Measurements from ENCODE around the gene KTN1.

The KTN1 gene

DNA sequence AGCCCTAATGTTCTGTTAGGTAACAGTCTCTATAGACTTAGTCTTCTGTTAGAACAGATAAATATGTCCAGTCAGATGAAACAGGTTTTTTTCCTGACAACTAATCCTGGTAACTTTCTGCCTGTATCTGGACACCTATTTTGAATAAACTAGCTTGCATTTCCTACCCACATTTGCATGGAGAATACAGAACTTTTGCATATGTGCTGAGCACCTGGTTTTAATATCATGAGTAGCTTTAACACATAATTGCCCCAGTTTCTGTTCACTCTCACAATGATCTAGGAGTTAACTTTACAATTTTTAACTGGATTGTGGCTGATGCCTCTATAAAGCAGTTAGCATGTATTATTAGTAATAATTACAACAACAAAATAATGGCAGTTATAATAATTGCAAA lies 111.7 kb downstream of the KTN1 start:
- TF ChIP-seq GATA3 (IDR thresholded peaks at IDR 0.05; ENCODE audit: low read depth, low read length) (no peak), GATA2 (IDR thresholded peaks at IDR 0.05; ENCODE audit: low read depth, low read length) (no peak)

DNA sequence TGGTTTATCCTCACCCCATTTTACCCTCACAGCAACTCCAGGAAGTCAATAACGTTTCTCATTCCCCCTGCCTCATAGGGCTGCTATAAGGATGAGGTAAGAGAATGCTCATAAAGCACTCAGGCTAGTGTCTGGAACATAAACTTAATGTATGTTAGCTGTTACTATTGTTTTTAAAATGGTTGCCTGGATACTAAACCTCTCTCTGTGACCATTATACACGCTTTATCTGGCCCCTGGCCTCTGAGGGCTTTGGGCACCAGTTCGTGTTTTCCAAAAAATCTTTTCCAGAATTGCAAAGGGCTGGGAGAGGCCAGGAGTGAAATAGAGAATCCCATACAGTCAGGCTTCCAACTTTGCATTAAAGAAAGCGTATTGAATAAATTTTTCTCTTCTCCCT lies 113.9 kb downstream of the KTN1 start:
- TF ChIP-seq GATA2 (IDR thresholded peaks at IDR 0.05; ENCODE audit: low read depth, low read length): no peak
- TF ChIP-seq GATA3 (IDR thresholded peaks at IDR 0.05; ENCODE audit: low read depth, low read length): no peak

DNA sequence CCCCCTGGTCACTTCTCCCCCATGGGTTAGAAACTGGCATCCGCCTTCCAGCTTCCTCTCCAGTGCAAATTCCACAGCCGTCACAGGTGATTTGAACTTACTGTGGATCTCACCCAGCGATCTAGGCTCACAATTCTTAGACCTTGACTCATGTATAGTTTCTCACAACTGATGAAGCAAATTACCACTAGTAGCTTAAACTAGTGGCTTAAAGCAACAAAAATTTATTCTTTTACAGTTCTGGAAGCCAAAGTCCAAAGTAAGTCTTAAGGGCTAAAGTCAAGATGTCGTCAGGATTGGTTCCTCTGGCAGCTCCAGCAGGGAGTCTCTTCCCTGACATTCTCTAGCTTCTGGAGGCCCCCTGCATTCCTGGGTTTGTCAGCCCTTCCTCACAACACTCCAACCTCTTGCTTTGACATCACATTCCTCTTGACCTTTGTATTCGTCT lies 117.4 kb downstream of the KTN1 start:
- TF ChIP-seq GATA3 (IDR thresholded peaks at IDR 0.05; ENCODE audit: low read depth, low read length): no peak
- no peak for TF ChIP-seq GATA2 (IDR thresholded peaks at IDR 0.05; ENCODE audit: low read depth, low read length)

DNA sequence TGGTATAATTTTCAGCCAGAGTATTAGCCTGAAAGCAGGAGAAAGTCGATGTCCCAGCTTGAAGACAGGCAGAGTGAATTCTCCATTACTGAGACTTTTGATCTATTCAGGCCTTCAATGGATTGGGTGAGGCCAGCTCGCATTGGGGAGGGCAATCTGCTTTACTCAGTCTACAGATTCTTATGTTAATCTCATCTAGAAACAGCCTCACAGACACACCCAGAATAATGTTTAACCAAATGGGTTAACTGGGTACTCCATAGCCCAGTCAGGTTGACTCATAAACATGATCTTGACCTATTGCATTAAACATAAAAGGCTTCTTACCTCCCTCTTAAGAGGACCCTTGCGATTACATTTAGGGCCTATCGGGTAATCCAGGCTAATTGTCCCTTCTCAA lies 118.0 kb downstream of the KTN1 start:
- TF ChIP-seq GATA3 (IDR thresholded peaks at IDR 0.05; ENCODE audit: low read depth, low read length) (no peak), GATA2 (IDR thresholded peaks at IDR 0.05; ENCODE audit: low read depth, low read length) (no peak)

DNA sequence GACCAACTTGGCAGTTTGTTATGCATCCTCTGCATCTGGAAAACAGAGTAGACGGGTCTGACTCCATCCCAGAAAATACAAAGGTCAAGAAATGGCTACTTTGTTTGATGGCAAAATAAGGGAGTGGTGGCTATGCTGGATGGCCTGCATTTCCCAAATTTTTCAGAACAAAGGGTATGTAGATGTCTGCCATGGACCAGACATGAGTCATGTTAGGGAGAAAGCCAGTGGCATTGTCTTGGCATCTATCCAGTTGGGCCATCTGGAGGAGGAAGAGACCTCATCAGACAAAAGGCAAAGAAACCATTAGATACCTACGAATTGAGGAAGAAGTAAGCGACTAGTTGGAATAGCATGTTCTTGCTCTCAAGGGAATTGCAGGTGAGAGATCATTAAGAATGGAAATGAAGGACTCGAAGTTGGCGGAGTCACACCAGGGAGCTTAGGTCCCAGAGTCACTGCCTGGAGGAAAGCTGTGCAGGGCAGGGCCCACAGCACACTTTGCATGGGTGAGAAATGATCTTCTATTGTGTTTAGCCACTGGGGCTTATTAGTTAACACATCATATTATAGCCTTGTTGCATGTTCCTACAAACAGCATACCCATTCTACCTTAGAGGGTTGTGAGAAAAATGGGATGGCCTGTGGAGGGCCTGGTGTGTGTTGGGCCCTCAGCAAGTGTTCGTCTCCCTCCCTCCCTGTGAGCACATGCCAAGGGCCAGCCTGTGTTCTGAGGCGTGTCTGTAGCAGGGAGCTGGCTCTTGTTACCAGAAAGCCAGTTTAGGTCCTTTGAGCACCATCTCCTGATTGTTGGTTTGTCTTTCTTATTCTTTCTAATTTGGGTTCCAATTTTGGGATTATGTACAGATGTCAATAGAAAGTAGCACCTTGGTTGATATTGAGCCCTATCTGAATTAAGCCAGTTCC lies 119.4 kb downstream of the KTN1 start:
- TF ChIP-seq GATA2 (IDR thresholded peaks at IDR 0.05; ENCODE audit: low read depth, low read length): no peak
- no peak for TF ChIP-seq GATA3 (IDR thresholded peaks at IDR 0.05; ENCODE audit: low read depth, low read length)

DNA sequence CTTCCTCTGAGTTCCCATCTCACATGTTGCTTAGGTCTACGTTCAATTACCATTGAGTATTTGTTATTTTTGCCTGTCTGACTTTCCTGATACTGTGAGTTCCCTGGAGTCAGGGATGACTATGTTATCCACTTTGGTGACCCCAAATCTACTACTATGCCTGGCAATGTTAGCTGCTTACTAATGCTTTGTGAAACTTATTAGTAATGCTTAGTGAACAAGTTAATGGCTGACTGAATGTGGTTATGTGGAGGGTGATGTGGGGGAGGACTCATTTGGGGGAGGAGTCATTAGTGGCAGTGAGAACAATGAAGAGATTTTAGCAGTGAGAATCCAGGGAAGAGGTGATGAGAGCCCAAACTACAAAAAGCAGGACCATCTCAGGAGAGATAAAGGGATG lies 121.6 kb downstream of the KTN1 start:
- TF ChIP-seq GATA2 (IDR thresholded peaks at IDR 0.05; ENCODE audit: low read depth, low read length): no peak
- no peak for TF ChIP-seq GATA3 (IDR thresholded peaks at IDR 0.05; ENCODE audit: low read depth, low read length)

DNA sequence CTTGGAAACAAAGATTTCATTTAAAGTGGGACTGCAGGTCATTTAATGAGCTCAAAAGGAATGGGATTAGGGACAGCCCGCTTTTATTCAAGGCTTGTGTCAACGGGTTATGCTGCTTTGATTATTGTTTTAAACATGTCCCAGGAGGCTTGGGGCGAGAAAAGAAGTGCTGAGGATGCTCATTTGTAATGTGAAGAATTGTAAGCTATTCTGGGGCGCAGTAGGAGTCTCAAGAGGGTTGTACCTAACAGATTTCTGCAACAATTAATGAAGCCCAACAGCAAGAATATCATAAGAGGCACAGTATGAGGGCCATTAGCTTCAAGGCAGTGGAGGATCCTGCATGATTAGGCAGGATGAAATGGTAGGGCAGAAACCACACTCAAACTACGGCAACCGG lies 122.5 kb downstream of the KTN1 start:
- TF ChIP-seq GATA2 (IDR thresholded peaks at IDR 0.05; ENCODE audit: low read depth, low read length): no peak
- TF ChIP-seq GATA3 (IDR thresholded peaks at IDR 0.05; ENCODE audit: low read depth, low read length): no peak

DNA sequence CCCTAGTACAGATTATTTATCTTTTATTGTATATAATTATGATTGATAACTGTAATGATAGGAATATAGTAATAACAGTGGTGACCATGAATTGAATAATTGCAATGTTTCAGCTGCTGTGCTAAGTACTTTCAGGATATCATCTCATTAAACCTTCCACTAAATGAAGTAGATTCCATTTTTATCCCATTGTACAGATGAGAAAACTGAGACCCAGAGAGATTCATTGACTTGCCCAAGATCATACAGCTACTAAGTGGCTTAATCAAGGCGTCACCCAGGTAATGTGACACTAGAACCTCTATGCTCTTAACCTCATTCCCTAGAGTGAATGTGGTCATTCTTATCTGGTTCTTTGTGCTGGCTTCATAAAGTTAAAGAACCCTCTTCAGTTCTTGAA lies 124.6 kb downstream of the KTN1 start:
- TF ChIP-seq GATA2 (IDR thresholded peaks at IDR 0.05; ENCODE audit: low read depth, low read length) (no peak), GATA3 (IDR thresholded peaks at IDR 0.05; ENCODE audit: low read depth, low read length) (no peak)

DNA sequence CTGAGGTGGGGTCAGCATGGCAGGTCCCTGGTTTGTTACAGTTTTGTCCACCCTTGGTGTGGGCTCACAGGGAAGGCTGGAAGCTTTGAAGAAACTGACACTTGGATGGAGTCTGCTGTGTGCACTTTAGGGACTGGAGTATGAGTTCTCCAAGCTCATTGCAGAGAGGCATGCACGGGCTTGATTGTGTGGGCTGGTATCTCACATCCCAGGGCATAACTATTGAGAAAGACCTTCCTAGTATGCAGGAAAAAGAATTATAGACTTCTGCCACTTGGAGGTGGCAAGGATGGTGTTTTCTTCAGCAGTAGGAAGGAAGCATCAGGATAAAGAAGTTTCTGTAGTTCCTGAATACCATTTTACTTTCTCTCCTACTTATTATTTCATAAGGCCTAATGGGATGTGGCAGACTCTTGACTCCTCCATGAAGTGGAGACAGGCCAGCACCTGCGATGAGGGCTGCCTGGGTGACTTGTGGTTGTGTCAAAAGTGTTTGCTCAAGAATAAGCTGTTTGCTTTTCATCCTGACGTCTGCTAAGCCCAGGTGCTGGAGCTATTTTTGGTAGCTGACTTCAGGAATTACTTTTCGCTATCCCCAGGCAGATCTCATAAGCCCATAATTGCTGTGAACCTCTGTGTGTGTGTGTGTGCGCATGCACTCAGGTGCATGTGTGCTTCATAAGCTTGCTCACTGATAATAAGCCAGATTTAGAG lies 125.8 kb downstream of the KTN1 start:
- TF ChIP-seq GATA3 (IDR thresholded peaks at IDR 0.05; ENCODE audit: low read depth, low read length) (no peak), GATA2 (IDR thresholded peaks at IDR 0.05; ENCODE audit: low read depth, low read length) (no peak)

DNA sequence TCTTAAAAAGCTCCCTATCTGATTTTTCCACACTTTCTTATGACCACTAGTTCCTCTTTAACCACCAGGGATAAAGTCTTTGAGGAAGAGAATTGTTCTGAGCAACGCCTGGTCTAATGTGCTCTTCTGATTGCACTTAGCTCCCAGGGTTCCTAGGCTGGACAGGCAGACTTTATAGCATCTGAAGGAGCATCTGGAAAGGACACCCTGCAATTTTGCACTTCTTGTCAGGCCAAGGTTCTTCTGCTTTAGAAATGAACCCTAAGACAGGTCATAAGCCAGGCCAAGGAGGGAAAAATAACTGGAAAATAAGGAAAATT lies 126.3 kb downstream of the KTN1 start:
- TF ChIP-seq GATA2 (IDR thresholded peaks at IDR 0.05; ENCODE audit: low read depth, low read length) (no peak), GATA3 (IDR thresholded peaks at IDR 0.05; ENCODE audit: low read depth, low read length) (no peak)

DNA sequence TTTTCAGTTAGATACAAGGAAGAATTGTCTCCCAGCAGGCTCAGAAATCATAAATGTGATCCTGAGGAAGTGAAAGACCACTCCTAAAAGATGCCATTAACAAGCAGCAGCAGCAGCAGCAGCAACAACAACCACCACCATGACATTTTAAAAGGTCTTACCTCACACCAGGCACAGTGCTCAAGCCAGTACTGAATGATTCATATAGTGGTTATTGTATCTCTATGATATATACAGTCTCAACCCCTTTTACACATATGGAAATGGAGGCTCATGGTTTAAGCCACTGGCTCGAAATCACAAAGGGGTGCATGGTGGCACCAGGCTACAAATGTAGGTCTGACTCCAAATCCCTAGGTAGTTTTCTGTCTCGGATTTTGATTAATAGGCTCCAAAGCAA lies 126.9 kb downstream of the KTN1 start:
- TF ChIP-seq GATA2 (IDR thresholded peaks at IDR 0.05; ENCODE audit: low read depth, low read length) (no peak), GATA3 (IDR thresholded peaks at IDR 0.05; ENCODE audit: low read depth, low read length) (no peak)

DNA sequence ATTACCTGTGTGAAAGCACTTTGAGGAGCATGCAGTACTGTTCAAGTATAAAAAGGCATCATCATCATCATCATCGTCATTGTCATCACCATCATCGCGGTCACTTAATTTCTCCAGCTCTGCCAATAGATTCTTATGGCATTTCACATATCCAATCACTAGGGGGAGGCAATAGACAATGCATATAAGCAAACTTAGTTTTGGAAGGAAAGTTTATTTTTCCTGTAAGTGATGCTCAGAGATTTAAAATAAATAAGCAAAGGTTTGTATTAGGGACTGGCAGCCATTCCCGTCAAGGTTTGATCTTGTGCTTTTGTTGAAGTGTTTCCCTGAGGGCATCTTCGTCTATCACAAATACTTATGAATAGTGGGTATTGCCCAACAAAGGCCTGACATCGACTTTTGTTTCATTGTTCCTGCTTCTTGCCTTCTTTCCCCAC lies 127.4 kb downstream of the KTN1 start:
- TF ChIP-seq GATA3 (IDR thresholded peaks at IDR 0.05; ENCODE audit: low read depth, low read length) (no peak), GATA2 (IDR thresholded peaks at IDR 0.05; ENCODE audit: low read depth, low read length) (no peak)

DNA sequence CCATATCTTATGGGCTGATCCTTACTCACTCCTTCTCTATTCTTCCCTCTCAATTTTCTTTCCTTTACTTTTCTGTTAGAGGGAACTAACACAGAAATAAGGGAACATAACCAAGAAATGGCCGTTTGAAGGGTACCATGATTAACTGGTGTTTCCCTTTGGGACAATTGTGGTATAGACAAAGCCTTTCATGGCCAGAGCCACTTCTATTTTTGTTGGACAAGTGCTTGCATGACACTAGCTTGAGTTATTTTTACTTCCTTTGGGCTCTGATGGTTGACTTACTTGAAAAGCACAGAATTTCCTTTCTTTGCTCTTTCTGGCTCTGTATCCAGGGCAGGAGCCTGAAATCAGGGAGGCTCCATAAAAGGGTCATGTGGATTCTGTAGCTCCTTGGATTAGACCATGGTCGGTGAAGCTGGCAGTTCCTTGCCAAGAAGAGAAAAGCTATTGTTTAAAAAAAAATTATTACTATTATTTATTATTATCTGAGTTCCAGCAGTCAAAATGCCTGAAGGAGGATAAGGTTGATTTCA lies 130.6 kb downstream of the KTN1 start:
- TF ChIP-seq GATA2 (IDR thresholded peaks at IDR 0.05; ENCODE audit: low read depth, low read length): no peak

DNA sequence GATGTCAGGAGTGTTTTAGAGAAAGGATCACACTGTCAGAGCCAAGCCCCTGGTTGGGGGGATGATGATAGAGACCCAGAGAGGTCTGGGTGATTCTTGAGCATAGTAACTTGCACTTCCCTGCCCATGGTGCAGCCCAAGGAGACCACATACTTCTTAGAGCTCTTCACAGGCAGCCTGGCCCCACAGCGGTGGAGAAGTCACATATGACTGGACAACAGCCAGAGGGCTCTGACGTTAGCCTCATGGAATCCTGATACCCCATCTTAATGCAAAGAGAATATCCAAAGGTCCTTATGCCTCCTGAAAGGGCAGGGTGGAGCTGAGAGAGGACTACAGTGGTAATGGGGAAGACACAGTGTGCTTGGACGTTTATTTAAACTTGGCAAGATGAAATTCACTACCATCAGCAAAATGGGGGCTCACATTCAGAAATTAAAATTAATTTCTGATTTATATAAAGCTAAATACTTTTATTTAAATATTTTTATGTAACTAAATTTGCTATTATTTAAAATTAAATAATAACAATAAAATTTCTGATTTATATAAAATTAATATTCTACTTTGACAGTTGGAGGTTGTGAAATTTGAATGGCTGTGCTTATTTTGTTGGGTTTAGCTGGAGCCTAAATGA lies 131.3 kb downstream of the KTN1 start:
- TF ChIP-seq GATA3 (IDR thresholded peaks at IDR 0.05; ENCODE audit: low read depth, low read length) (no peak), GATA2 (IDR thresholded peaks at IDR 0.05; ENCODE audit: low read depth, low read length) (no peak)

All from SH-SY5Y (cell line).